K562 treated with DMSO at 1 percent for 48 hours (cell line): ENCODE data around the gene TCL1A. TPM values are rescaled to one million over a fixed set of nuclear protein-coding genes. Genes with fewer than 3 reads are reported as not detected.

ENCODE experiments used
- total RNA-seq: library from RNA; unstranded; fragments of 300-600 nt; gene quantifications from 2 replicates; pipeline ENCODE4 v1.2.3, GENCODE V29; 2022; ENCODE audit warnings: low replicate concordance; ENCODE audit errors: extremely low read depth

TCL1A gene, protein sequence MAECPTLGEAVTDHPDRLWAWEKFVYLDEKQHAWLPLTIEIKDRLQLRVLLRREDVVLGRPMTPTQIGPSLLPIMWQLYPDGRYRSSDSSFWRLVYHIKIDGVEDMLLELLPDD
- total RNA-seq: not detected in 2 replicates

GRCh38 chr14:95713596-95714371, at the start of gene TCL1A:
Gene TCL1A (minus strand): TSS chr14:95714125. CDS start chr14:95714066, 59 bp downstream.

GRCh38 chr14:95685978-95686922, 27.7 kb downstream of the TCL1A start, which contains the start of gene TCL1B:
Gene TCL1B (plus strand): TSS chr14:95686426. CDS start chr14:95686468, 42 bp downstream.

Other genes starting within 250 kb of the TCL1A start
- gene SYNE3, start 197.5 kb downstream of the TCL1A start, total RNA-seq: not detected in 2 replicates
- gene GLRX5, start 179.1 kb downstream of the TCL1A start, total RNA-seq: not detected in 2 replicates
- gene TCL1B, start 27.7 kb downstream of the TCL1A start, total RNA-seq: not detected in 2 replicates
- not detected in 2 replicates for gene TUNAR, start 162.7 kb upstream of the TCL1A start, total RNA-seq